ENCODE results near the gene RUFY4. TPM values are rescaled to one million over a fixed set of nuclear protein-coding genes. Genes with fewer than 3 reads are reported as not detected.

Gene RUFY4
- polyA plus RNA-seq, 1 donor (not counting 4 experiments of a cell fraction or from before 2014, with no cell fraction given), result not detected

- DNase-seq (ENCODE audit: low read depth, low spot score) (no peak), FAIRE-seq (no peak)
- no peaks in the 10 kb centered on the region for H4K20me1 ChIP-seq (ENCODE audit: control insufficient read depth, extremely low read depth, insufficient read depth, low read length)
- no peak for TF ChIP-seq CTCF (optimal IDR thresholded peaks at IDR 0.05 in 1 of 3, IDR thresholded peaks at IDR 0.05 in 1 of 3, conservative IDR thresholded peaks at IDR 0.05 in 1 of 3; ENCODE audit: extremely low read depth in 1 of 3, insufficient read depth in 2 of 3, low read length in 3 of 3)
- no peak for TF ChIP-seq EZH2 (IDR thresholded peaks at IDR 0.05; ENCODE audit: low read length)
- peaks cover 55% of the 10 kb centered on the region for H3K27me3 ChIP-seq (ENCODE audit: control insufficient read depth, extremely low read depth, insufficient read depth, low read length)
- no peaks in the 10 kb centered on the region for H3K9me1 ChIP-seq (ENCODE audit: control insufficient read depth, extremely low read depth, insufficient read depth, low read length)
- no peak overlapping the region for H3K4me2 ChIP-seq (ENCODE audit: control insufficient read depth, extremely low read depth, insufficient read depth, low read depth, low read length)
- H3K4me1 ChIP-seq (ENCODE audit: control insufficient read depth, extremely low read depth, insufficient read depth, low read length), result peaks cover 16% of the 10 kb centered on the region
- H2AFZ ChIP-seq (ENCODE audit: control insufficient read depth, low read length), result no peak overlapping the region
- no peaks in the 10 kb centered on the region for H3K36me3 ChIP-seq (ENCODE audit: control insufficient read depth in 2 of 2, extremely low read depth in 1 of 2, insufficient read depth in 2 of 2, low read length in 2 of 2)
- no peaks in the 10 kb centered on the region for H3K9me3 ChIP-seq (ENCODE audit: control insufficient read depth, low read depth, low read length)
- no peak overlapping the region for H3K27ac ChIP-seq (ENCODE audit: control insufficient read depth, insufficient read depth, low read length)
- dilution Hi-C loops (cut with MboI; ENCODE audit: extremely low pct_ligation_motif_present, low sequenced_read_pairs), result no loop called here
- no peak overlapping the region for H3K4me3 ChIP-seq (ENCODE audit: control insufficient read depth in 2 of 3, extremely low read depth in 1 of 3, insufficient read depth in 2 of 3, low read depth in 1 of 3, low read length in 3 of 3)
- H3K9ac ChIP-seq (ENCODE audit: control insufficient read depth, extremely low read depth, insufficient read depth, low read length), result no peak overlapping the region
- no peaks in the 10 kb centered on the region for H3K79me2 ChIP-seq (ENCODE audit: control insufficient read depth, insufficient read depth, low read length)
Observed at GRCh38 chr2:218040883-218041282, 28.2 kb upstream of the RUFY4 start.

DNA sequence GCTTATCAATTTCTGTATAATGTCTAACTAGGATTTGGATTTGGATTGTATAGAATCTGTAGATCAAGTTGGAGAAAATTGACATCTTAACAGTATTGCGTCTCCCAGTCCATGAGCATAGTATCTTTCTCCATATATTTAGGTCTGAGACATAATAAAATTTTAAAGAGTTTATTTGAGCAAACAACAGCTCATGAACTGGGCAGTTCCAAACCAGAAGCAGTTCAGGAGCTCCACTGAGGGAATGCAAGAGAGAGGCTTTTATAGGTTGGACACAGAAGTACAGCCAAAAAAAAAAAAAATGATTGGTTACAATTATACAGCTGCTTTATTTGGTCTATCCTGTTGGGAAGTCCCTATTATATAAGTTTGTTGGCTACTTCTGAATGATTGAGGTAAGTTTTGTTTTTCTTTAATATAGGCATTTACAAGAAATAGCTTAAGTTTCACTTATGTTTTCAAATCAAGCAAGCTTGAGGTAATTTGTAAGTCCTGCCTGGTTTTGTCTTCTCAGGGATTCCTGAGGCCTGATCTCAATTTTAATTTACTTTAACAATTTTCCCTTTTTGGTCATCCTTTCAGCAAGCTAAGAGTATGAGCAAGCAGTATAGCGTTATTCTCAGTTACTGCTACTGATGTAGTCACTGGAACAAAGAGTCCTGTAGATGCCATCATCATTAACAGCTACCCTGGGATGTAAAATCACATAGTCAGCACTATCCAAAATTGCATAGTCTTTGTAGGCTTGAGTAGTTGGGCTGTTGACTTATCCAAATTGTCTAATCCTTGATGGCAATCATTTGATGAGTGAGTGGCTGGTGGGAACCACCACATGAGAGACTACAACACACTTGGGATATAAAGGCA lies 27.5 kb upstream of the RUFY4 start:
- no peaks in the 10 kb centered on the region for H3K79me2 ChIP-seq (ENCODE audit: control insufficient read depth, insufficient read depth, low read length)
- no peaks in the 10 kb centered on the region for H3K9me3 ChIP-seq (ENCODE audit: control insufficient read depth, low read depth, low read length)
- H2AFZ ChIP-seq (ENCODE audit: control insufficient read depth, low read length), result no peak overlapping the region
- dilution Hi-C loops (cut with MboI; ENCODE audit: extremely low pct_ligation_motif_present, low sequenced_read_pairs), result no loop called here
- H3K27me3 ChIP-seq (ENCODE audit: control insufficient read depth, extremely low read depth, insufficient read depth, low read length), result peaks cover 49% of the 10 kb centered on the region
- no peak overlapping the region for H3K9ac ChIP-seq (ENCODE audit: control insufficient read depth, extremely low read depth, insufficient read depth, low read length)
- H3K9me1 ChIP-seq (ENCODE audit: control insufficient read depth, extremely low read depth, insufficient read depth, low read length), result no peaks in the 10 kb centered on the region
- no peak for TF ChIP-seq CTCF (optimal IDR thresholded peaks at IDR 0.05 in 1 of 3, IDR thresholded peaks at IDR 0.05 in 1 of 3, conservative IDR thresholded peaks at IDR 0.05 in 1 of 3; ENCODE audit: extremely low read depth in 1 of 3, insufficient read depth in 2 of 3, low read length in 3 of 3)
- TF ChIP-seq EZH2 (IDR thresholded peaks at IDR 0.05; ENCODE audit: low read length), result no peak
- H3K27ac ChIP-seq (ENCODE audit: control insufficient read depth, insufficient read depth, low read length), result no peak overlapping the region
- no peaks in the 10 kb centered on the region for H4K20me1 ChIP-seq (ENCODE audit: control insufficient read depth, extremely low read depth, insufficient read depth, low read length)
- H3K36me3 ChIP-seq (ENCODE audit: control insufficient read depth in 2 of 2, extremely low read depth in 1 of 2, insufficient read depth in 2 of 2, low read length in 2 of 2), result no peaks in the 10 kb centered on the region
- H3K4me3 ChIP-seq (ENCODE audit: control insufficient read depth in 2 of 3, extremely low read depth in 1 of 3, insufficient read depth in 2 of 3, low read depth in 1 of 3, low read length in 3 of 3), result no peak overlapping the region
- DNase-seq (ENCODE audit: low read depth, low spot score) (no peak), FAIRE-seq (no peak)
- peaks cover 16% of the 10 kb centered on the region for H3K4me1 ChIP-seq (ENCODE audit: control insufficient read depth, extremely low read depth, insufficient read depth, low read length)
- H3K4me2 ChIP-seq (ENCODE audit: control insufficient read depth, extremely low read depth, insufficient read depth, low read depth, low read length), result no peak overlapping the region
